ENCODE results near the gene FAM217B.

The FAM217B gene, protein sequence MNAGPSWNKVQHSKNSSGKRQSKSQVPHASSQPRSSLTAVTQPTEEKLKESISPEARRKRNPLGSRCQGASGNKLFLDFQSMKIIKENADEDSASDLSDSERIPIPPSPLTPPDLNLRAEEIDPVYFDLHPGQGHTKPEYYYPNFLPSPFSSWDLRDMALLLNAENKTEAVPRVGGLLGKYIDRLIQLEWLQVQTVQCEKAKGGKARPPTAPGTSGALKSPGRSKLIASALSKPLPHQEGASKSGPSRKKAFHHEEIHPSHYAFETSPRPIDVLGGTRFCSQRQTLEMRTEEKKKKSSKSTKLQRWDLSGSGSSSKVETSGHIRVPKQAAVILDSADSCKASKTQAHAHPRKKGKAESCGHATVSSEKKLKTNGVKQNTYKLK

DNA sequence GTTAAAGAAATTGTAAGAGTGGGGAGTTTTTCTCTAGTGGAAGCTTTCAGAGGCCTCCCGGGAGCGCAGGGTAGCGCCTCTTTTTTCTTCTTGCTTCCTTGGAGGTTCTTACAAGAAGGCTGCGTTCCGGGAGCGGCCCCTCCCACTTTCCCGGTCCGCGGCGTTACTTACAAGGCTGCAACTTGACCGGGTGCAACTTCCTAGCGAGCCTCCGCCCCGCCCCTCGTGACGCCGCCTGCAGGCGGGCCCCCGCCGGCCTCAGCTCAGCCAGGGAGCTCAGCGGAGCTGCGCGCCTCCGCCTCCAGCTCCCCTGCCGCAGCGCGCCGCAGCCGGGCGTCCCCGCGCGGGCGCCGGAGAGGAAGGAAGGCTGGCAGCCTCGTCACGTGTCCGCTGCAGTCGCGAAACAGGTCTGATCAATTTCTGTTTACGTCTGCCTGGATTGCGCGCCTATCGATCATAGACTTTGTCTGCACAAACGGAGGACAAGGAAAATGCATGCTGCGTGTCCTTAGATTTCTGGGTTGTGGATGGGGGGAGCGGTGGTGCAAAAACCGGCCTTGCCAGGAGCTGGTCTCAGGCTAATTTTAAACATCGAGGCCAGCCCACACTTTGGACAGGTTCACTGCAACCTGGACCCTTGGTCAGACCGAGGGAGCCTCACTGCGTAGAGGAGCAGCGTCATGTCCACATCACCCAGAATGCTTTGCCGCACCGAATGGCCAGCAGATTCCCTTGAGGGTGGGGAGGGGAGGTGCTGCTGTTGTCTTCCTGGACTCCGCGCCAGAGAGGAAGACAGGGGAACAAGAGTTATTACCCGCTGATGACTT lies at the start of gene FAM217B, which contains the start of gene PPP1R3D:
Gene FAM217B, plus strand, starts transcription at position 261 of the 827 bp plus-strand sequence. CDS start 3,555 bp downstream, outside the sequence.
Gene PPP1R3D, minus strand, starts transcription at position 177 of the 827 bp plus-strand sequence. CDS start 374 bp downstream, outside the sequence.
- DNase-seq, result peak; percentile 91

DNA sequence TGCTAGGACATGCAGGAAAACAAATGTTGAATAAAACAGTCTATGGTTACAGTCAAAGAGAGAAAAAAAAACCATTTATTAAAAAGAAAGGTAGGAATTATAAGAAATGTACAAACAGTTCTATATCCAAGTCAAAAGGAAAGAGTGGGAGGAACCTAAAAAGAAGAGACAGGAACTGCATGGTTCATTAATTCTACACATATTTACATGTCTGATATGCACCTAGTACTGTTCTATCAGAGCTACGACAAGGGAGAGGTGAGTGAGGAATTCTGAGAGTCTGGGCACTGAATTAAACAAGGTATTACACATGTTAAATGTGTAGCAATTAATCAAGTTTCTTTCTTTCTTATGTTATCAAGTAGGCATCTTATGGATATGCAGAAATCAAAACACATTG lies 48.6 kb upstream of the FAM217B start:
- DNase-seq, result no peak

DNA sequence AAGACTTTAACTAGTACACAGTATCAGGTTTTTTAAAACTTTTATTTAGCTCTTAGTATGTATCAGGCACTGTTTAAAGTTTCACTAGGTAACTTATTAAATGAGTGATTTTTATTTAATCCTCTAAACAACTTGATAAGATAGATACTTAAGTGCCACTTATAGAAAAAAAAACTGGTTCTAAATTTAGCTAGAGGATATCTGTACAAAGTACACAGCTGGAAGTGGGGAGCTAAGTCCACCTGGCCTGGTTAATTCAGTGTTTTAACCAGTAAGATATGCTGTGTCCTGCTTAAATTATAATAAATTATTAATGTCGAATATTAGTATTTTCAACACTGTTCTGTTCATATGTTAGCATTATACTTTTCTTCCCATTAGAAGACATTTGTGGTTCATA lies 44.3 kb upstream of the FAM217B start:
- DNase-seq, result no peak

DNA sequence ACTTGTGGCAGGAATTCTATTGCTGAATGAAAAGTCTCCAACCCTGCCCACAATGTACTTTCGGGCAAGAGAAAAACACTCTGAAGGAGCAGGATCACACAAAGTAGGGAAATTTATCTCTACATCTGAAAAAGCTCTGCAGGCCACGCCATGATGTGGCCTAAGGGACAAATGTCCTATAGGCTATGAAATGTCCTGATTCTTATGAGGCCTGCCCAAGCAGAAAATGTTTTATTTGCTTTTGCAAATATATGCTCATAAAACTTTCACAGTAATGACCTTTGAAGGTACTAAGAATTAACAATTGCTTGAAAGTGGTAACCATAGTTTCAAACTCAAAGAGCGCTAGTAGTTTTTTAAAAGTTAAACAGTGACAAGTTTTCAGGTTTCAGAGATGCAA lies 37.7 kb upstream of the FAM217B start:
- DNase-seq, result no peak

DNA sequence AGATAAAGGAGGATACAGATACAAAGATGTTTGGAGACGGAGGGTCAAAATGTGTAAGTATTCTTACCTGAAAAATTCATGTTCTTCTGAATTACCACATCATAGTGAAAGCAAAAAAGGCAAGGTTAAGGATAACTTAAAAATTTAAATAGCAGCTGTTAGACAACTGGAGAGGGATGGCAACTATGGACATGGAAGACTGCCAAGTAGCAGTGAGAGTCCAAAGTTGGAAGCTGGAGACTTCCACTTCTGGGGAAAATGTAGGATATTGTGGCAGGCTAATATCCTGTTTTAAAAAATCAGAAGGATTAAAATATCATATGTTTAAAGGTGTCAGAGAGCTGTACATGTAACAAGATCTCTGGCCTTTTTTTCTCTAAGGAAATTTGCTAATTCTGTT lies 36.6 kb upstream of the FAM217B start:
- no peak for DNase-seq

DNA sequence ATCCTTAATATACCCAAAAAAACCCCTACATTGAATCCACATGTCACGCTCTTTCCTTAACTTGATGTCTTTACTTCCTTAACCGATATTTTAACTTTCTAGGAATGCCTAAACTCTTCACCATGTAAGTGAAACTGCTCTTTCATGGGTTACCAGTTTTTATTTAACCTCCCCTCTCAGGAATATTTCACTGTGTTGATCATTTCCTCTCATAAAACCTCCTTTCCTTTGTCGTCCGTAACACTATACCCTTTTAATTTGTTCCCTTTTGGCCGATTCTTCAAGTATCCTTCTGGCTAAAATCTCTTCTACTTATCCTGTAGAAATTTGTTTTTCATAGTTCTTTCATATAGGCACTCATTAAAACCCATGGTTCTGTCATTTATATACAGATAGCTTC lies 31.3 kb upstream of the FAM217B start:
- no peak for DNase-seq

DNA sequence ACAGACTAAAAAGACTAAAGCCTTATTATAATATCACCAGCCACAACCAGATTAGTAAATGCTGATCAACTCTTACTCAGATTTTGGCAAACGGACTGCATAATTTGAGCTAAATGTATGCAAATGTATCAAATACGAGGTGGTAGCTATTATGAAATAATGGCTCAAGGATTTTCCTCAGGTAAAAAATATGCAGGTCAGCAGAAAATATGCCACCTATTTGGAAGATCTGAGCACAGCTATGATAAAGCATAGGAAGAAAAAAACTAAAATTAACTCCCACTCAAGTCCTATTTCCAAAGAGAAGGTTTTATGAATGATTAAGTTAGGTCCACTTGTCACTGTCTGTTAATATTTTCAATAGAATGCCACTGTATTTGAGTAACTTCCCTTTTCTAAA lies 29.1 kb upstream of the FAM217B start:
- DNase-seq, result no peak

DNA sequence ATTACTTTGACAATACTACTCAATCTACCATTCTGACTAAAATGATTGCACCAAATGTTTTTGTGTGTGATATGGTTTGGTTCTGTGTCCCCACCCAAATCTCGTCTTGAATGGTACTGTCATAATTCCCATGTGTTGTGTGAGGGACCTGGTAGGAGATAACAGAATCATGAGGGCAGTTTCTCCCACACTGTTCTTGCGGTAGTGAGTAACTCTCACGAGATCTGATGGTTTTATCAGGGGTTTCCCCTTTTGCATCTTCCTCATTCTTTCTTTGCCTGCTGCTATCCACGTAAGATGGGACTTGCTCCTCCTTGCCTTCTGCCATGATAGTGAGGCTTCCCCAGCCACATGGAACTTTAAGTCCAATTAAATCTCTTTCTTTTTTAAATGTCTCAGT lies 27.6 kb upstream of the FAM217B start:
- no peak for DNase-seq

DNA sequence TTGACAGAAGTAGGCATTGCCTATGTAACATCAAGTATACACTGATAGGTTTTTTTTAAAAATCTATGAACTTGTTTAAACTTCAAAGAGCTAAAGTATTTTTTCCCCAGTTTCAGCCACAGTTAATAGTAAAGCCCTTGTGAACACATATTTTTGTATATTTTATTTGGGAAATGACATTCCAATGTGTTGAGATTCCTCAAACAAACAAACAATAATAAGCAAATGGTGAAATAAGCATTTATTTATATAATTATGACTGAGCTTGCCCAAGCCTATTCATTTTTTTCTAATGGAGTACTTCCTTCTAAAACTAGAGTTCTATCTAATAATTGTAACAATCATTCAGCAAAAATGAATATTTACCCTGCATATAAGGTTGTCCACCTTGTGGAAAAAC lies 19.2 kb upstream of the FAM217B start:
- no peak for DNase-seq

DNA sequence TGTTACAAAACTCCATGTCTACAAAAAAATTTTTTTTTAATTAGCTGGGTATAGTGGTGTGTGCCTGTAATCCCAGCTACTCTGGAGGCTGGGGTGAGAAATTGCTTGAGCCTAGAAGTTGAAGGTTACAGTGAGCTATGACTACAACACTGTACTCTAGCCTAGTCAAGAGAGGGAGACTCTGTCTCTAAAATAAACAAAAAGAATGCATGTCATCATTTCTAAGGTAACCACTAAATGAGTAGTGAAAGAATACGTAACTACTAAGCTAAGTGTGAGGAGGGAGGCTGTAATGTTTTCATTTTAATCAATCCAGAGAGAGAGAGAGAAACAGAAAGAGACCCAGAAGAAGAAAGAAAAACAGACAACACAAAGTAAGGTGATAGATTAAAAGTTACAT lies 16.7 kb upstream of the FAM217B start:
- no peak for DNase-seq

DNA sequence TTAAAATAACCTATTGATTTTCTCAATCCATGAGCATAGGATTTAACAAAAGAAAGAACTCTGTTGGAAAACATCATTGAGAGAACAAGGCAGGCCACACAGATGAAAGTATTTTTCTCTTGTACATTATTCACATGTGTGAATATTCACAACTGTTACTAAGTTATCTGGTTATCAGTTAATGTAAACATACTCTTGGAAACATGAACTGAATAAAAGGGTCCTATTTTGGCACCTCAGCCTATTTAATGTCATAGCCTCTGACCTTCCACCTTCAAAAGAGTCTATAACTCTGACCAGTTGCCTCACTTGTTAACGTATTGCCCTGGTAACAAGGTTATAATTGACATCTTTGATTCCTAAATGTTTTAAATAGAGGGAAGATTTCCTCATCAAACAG lies 14.8 kb upstream of the FAM217B start:
- no peak for DNase-seq

DNA sequence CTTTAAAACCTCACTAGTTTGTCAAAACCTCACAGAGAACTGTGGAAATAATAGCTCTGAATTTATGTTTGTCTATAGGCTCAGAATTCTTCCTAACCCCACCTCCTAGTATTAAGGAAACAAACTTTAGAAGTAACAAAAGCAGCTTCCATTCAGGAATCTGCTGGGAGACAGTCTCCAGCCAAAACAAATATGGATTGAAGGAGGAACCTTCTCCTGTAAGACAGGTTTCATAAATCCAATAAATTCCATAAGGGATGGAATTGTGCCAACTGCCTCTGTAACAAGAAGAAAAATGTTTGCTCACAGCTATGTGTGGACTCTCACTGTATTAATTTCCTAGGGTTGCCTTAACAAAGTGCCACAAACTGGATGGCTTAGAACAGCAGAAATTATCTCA lies 14.3 kb upstream of the FAM217B start:
- DNase-seq, result no peak

DNA sequence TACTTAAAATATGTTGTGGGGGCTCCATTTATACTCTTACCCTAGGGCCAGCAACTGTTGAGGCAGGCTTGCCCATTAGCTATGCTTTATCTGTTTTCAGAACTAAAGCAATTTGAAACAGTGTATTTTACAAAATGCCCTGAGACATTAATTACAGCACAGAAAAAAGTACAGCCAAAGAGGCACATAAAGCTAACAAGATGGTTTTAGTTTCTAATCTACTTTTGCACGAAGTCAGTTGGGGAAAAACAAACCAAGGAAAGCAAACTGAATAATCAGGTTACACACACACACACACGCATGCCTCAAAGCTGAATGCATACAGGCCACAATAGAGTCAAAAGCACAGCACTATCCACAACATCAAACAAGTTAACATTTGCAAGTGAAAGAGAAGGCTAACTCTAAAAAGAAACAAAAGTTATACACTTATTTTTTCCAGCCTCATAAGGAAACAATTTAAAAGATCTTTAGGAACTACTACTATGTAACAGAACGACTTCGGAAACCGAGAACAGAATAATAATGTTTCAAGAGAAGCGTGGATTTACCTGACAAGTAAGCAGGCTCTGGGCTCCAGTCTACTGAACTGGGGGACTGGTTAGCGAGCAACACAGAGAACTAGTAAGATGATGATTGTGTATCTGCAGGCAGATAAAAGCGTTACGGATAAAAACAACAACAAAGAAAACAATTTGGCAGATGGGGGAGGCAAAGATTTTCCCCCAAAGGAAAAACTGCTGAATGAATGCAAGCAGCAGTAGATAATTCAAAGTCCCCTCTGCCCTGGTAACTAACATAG lies 8.5 kb upstream of the FAM217B start:
- no peak for DNase-seq

DNA sequence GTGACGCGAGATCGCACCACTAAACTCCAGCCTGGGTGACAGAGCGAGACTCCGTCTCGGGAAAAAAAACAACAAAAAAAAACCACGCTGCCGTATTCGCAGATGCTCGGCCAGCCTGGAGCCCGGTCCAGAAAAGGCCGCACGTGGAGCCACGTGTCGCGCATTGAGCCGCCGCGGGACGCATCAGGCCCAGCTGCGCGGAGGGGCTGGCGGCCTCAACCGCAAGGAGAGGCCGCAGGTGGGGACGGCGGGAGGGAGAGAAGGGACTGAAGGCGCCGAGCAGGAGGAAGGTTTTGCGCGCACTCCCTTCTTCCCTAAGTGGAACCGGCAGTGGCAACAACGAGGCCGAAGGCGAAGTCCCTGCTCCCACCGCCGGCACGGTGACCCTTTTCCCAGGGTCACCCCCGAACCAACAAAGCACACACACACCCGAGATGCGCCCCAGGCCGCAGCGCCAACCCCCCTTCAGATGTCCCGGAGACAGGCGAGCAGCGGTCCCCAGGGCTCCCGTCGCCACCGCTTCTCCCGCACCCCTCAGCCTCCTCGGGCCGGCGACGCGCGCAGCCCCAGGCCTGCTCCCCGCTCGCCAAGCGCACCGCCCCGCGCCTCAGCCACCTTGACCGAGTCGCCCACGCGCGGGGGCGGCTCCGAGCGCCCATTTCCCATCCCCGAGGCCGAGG lies 7.4 kb upstream of the FAM217B start:
- no peak for DNase-seq

DNA sequence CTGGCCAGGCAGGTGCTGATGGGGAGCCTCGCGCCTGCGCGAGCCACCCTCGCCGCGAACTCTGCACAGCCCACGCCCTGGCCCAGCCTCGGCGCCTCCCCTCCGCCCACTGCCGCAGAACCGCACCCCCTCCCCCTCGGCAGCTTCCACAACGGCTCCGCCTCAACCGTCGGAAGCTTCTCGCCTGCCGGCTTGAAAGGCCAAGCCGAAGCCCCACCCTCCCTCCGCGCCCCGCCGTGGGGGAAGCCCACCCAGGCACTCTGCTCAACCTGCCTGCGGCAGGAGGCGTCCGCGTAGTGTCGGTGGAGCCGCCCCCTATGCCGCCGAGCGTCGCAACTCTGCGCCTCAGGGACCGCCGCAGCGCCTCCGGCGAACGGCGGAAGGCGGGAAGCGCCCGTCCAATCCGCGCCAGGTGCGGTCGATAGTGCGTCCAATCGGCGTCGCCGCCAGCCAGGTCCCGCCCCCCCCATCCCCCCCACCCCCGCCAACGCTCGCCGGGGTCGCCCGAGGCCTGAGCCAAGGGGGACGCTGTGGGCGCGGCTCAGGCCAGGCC lies 6.8 kb upstream of the FAM217B start, which contains the start of gene SYCP2:
Gene SYCP2, minus strand, starts transcription at position 342 of the 553 bp plus-strand sequence. CDS start 11,224 bp downstream, outside the sequence.
- peak; percentile 56 for DNase-seq

DNA sequence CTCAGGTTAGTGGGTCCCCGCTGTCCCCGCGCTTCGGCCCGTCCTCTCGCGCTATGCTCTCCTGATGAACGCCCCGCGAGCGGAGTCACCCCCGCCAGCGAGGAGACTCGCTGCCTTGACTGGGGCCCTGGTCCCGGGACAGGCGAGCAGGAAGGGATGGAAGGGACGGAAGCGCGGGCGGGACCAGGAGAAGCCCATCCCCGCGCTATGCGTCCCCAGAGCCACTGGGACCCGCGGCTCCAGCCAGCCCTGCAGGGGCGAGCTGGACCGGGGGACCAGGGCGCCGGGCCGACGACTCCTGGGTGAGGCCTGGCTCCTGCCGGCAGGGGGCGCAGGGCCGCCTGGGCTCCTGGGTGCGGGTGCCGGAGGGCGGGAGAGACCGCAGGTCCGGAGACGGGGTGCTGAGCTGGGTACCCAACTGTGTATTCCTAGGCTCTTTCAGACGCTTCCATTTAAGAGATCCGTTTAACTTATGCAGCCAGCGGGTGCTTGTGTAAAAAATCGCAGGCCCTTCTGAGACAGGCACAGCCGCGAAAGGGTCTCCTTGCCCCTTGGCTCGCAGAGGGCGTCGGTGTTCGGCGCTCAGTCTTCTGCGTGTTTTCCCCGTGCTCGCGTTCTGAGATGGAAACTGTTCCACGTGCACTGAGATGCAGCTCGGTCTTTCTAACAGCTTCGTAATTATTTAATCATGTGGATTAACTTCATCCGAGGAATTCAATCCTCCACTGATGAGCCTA lies 6.2 kb upstream of the FAM217B start:
- peak; percentile 75 for DNase-seq

DNA sequence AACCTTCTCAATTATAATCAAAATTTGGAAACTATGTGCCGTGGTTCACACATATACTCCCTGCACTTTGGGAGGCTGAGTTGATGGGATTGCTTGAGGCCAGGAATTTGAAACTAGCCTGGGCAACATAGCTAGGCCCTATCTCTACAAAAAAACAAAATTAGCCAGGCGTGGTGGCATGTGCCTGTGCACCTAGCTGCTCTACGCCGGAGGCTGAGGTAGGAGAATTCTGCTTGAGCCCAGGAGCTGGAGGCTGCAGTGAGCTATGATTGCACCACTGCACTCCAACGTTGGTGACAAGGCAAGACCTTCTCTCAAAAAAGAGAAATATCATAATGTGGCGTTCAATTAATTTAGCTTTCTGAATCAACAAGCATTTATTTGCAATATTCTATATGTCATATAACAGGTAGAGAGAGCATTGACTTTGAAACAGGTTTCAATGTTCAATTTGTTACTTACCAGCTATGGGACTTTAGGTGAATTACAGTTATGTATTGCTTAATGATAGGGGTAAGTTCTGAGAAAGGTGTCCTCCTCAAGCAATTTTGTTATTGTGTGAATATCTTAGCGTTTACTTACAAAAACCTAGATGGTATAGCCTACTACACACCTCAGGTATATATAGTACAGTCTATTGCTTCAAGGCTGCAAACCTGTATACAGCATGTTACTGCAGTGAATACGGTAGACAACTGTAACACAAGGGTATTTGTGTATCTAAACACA lies 4.6 kb upstream of the FAM217B start:
- no peak for DNase-seq

DNA sequence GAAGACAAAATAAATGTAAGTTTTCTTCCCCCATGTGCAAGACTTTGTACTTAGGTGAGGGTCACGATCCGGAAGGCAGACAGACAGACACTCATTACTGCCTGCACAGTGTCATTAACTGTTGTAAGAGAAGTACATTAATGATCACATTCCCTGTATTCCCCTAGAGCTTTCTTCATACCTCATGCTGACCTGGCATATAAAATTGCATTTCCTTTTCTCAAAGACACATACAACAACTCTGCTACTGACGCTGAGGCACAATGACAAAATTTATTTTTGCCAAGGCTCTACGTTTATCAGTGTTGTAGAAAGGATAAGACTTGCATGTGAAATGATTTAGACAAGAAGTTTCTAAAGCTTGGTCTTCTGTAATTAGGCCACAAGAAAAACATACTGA lies 3.8 kb upstream of the FAM217B start:
- DNase-seq, result no peak

DNA sequence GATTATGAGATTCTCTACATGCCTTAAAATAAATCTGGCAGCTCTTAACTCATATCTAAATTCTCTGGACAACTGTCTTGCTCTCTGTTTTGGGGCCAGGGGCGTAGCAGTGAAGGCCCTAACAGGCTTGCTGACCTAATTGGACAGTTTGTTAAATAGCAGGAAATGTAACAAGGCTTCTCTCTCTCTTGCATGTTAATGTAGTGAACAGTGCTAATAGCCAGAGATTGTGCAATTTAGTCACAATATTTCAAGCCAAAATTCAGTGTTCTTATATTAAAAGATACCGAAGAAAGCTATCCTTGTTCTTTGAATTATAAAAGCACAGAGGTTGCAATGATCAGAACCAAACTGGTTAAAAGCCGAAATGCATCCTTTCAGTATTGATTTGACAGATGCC lies 3.0 kb upstream of the FAM217B start:
- no peak for DNase-seq

DNA sequence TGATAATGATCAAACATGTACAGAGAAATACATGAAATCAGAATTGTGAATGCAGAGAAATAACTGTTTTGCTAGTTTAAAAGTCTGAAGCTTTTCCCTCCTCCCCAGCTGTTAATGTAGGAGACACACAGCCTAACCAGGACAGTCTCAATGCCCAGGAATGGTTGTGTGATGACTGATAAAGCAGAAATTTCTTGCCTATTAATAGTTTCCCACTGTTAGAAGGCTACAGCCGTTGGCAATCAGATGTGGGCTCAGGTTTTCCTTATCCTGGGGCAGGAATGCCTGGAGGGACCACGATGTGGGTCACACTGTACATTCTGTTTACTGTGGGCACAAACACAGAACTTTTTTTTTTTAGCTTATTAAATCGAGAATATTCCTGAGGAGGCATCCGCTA lies 2.0 kb upstream of the FAM217B start:
- no peak for DNase-seq

DNA sequence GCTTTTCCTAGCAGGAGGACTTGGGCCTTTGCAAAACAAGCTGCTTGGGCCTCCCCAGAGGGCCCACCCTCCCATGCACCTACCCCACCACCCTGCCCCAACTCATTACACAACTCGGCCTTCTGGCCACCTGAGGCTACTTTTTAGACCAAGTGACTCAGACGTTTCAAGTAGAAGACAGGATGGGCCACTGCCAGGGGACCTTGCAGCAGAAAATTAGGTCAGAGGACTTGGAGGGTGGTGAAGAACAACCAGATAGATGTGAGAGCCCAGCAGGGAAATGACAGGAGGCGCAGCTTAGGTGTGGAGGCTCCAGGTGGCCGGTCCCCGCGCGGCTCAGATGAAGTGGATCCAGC lies 1.5 kb upstream of the FAM217B start:
- no peak for DNase-seq
